GM18507 (cell line): Measurements from ENCODE around the gene SNUPN.
A peak's percentile ranks its signal among the peaks of the same experiment; 100 is the strongest.

Source experiments
- DNase-seq: peaks from one replicate; pipeline ENCODE4 v3.0.0; 2011; ENCODE audit warnings: low read depth; ENCODE audit not compliant: insufficient read length; ENCODE audit errors: extremely low spot score
- FAIRE-seq: peaks from 2 replicates; lab custom pipeline; 2011; peaks lifted over from hg19 to GRCh38; lab: Jason Lieb, UNC

Gene SNUPN

DNA sequence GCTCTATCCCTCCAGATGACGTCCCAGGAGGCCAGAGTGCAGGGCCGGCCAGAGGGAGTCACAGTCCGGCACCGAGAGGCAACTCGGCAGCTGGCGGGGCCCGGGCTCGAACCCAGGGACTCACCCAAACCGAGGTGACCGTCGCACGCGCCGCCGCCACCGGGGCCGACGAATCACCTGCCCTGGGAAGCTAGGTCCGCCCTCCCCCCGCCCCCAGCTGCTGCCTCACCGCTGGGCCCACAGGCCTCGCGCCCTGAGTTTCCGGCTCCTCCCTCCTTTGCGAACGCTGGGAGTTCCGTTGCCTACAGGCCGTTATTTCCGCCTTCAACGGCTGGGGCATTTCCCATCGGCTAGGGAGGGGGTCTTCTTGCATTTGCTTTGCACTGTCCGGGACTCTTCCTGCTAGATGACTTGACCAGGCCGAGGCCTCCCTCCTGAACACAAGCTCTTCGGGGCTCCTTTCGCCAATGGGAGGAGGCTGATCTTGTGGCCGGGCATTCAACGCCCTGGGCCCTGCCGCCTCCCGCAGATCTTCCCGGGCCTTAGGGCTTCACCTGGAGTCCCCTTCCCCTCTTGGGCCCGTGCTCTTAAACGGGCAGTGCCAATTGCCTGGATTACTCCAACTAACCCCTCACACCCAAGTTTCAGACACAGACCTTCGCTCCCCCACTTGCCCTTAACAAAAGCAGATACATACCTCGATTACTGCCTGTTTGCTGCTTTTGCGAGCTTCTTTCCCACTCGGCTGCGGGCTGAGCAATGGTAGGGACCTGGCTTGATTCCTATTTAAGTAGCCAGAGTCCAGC is at the start of gene SNUPN:
SNUPN (minus strand) TSS at position 184 of the 806 bp plus-strand sequence. CDS start 4,674 bp downstream, outside the sequence.
- peak; percentile 90 for FAIRE-seq
- peak; percentile 99 for DNase-seq

DNA sequence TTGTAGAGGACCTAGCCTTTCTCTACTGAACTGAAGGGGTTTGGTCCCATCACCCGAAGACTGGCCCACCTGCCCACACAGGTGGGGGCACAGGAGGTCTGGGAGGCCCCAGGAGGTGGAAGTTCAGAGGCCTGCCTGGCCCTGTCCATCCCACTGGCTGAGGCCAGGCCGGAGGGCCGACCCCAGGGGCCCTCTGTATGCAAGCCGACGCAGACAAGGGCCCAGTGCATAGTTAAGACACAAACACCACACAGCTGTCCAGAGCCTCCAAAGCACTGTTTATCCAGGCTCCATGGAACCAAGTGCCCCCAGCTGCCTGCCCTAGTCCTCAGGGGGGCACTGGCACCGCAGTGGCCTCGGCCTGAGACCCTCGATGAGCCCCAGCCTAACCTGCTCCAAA is 48.8 kb upstream of the SNUPN start:
- DNase-seq: no peak
- FAIRE-seq: no peak

DNA sequence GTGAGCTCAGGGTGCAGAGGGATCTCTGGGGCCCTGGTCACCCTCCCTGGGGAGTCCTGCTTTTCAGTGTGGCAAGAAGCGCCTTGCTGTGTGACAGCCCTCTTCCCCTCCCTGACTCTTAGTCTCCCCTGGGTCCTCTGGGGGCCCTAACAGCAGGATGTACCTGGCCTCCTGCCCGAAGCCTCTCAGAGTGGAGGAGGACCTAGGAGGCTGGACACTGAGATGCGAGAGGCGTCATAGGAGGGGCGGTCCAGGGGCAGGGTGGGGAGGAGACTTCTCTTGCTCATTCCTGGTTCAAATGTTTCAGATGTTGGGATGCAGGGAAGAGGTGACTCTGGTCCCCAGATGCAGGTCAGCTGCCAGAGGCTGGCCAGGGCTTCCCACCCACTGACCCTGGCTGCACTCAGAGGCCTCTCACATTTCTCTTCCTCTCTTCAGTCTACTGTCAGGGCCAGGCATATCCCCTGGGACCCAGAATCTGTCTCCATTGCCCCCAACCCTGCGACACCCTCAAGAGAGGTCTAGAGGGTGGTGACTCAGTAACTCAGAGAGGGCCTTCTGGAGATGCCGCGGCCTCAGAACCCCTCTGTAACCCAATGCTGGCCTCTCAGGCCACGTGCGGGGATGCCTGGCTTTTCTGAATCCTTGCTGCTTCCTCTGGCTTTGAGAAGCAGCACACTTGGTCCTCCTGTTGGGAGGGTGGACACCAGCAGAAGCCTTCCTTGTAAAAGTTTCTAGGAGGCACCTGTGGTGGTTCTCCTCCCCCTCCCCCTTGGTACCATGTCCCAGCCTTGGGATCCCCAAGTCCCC is 48.1 kb upstream of the SNUPN start:
- FAIRE-seq: no peak
- no peak for DNase-seq

DNA sequence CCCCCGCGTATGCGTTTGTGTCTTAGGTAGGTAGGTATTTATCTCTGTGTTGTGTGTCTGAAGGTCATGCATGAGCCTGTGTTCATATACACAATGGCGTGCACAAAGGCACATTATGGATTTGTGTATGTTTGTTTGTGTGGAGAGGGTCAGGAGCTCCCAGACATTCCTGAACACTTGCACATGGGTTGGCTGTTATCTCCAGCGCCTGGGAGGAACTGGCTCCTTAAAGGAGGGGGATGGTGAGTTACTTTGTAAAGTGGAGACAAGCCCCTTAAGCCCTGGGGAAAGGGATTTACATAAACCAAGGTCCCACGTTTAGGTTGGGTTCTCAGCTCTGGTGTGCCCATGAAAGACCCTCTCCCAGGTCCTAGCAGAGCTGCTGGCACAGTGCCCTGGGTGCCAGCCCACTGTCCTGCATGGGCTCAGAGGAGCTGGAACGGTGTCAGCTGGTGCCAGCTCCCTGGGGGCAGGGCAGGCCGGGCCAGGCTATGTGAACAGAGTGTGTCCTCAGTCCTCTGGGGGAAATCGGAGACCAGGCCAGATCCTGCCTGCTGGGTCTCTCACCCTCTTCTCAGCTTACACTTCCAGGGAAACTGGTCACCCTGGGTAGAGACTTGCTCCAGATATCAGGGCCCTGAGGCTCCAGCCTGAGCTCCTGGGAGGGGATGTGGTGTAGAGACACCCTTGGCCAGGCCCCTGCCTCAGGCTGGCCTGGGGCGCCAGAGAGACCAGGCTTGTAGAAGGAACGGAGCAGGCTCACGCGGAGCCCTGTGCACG is 47.3 kb upstream of the SNUPN start:
- no peak for FAIRE-seq
- no peak for DNase-seq

DNA sequence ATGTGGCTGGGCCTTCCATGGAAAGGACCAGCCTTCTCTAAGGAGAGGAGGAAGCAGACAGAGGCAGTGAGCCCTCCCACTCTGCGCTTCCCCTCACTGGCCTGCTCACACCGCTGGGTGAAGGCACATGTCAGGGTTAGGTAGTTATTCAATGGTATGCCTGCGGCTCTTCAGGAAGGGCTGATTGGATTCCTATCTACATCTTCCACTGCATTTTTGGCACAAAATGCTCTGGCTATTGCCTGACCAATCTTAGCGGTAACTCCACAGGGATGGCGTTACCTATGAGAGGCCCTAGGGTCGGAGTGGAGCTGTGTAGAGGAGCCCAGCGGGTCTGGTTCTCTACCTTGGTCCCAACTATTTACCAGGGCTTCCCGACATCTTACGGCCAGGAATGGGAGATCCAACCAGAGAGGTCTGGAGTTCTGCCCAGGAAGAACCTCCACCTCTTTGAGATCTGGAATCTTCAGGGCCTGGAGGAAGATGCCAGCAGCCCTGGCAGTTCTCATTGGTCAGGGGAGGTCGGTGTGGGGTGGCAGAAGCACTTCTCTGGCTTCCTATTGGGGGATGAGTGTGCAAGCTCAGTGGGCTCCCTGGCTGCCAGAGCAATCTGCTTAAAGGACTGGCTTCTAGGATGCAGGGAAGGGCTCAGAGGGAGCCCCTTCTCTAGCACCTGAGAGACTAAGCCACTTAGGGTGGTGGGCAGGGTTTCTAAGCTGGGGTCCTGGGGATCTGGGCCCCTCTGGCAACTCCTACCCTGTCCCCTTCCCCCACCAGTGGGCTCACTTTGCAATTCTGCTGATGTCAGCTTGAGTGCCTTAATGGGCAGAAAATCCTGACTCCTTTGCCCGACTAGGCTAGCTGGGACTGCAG is 46.4 kb upstream of the SNUPN start:
- no peak for DNase-seq
- no peak for FAIRE-seq

DNA sequence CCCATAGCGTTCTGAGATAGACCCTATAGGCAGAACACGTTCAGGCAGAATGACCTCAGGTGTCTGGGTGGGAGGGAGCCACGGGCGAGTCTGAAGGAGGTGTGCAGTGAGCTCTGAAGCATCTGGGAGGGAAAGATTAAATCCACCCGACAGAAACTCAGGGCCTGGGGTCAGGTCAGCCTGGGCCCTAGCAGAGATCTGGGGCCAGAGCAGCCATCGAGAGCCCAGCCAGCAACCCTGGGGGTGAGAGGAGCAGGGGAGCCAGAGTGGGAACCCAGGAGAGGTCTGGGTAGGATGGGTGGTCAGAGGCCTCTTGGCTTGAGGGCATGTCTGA is 44.3 kb upstream of the SNUPN start:
- FAIRE-seq: no peak

DNA sequence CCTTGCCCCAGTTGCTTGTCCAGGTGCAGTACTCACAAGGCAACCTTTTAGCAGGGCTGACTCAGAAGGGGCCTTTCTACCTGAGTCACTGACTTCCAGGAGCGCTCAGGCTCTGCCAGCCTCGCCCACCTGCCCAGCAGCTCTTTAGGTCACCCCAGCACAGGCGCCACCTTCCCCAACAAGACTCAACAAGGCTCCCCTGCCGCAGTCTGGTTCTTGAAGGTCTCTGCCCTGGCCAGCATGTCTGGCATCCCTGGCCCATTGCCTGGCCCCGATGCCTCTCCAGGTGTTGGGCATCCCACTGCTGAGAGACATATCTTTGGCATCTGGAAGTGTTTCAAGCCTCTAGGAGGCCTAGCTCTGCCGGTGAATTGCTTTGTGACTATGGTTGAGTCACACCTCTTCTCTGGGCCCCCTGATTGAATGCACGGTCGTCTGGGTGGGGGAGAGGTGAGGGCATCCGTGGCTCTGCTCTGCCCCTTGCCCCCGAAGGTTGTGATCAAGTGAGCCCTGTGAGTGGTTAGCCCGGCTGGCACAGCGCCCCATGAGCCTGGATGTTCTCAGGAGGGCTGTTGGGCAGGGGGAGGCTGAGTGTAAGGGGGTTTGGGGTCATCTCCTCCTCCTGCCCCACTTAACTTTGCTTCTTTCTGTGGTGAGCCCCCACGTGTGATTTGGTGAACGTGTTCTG is 43.8 kb upstream of the SNUPN start:
- DNase-seq (no peak), FAIRE-seq (no peak)

More for the DNA sequence above, 44.3 kb upstream of the SNUPN start:
- DNase-seq: no peak

DNA sequence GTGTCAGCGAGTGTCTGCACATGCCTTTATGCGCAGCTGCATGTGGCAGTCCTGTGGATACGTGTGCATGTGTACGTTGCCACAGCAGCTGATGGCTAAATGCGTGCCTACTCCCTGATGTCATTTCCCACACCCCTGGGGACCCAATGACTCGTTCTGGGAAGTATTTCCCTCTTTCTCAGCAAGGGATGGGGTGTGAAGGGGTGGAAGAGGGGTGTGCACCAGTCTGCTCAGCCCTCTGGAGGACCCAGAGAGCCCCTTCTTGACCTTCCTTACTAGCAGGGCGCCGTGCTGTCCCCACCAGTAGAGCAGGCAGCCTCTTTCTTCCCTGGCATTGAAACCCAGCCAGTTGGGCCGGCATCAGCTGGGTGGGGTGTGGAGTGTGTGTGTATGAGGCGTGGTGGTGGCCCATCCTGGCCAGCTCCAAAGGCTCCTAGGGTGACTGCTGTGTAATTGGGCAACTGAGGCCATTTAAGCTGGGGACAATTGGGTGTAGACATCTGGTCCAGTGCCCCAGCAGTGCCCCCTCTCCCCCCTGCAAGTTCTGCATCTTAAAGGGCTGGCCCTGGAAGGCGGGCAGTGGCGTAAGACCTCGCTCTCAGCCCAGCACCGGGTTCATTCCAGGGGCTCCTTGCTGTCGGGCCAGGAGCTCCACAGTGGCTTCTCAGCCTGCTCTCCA is 41.4 kb upstream of the SNUPN start:
- FAIRE-seq (no peak), DNase-seq (no peak)

DNA sequence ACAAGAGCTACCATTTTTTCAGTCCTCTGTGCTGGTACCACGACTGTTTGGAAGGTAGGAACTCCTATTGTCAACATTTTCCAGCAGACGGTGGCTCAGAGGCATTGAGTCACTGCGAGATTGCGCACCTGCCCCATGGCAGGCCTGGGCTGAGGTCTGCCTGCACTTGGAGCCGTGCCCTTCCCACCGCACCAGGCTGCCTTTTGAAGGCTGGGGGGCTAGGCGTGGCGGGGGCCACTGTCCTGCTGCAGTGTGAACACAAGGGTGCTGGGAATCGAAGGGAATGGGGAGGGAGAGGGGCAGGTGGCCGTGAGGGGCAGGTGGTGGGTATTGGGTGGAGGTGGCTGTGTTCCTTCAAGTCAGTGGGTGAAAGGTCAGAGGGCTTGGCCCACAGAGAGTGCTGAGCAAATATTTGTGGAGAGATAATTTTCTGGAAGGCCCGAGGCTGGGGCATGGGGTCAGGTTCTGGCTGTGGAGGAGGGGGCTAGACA is 38.5 kb upstream of the SNUPN start:
- FAIRE-seq: no peak
- DNase-seq: no peak

DNA sequence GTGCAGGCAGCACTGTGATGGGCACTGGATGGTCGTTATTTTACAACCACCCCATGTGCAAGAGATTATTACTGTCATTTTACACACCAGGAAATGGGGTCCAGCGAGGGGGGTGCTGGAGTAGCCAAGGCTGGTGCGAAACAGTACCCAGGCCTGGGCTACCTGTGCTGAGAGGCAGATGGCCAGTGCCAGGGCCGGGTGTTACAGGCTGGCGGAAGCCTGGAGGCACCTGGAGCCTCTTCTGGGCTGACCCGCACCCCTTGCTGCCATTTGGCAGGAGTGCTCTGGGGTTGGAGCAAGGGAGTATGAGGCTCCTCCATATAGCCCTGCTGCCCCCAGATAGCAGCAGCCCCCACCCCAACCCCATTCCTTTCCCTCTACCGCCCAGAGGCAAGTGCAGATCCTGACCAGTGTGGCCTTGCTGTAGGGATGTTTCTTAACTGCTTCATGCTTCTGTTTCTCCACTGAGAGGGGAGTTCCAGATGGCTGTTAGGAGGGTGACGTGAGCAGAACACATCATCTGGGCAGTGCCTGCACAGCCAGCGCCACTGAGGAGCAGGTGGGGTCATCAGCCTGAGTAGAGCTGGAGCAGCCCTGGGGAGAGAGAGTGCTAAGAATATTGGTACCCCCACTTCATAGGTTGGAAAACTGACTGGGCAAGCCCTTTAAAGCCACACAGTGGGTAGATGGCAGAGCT is 37.4 kb upstream of the SNUPN start:
- FAIRE-seq (no peak), DNase-seq (no peak)

DNA sequence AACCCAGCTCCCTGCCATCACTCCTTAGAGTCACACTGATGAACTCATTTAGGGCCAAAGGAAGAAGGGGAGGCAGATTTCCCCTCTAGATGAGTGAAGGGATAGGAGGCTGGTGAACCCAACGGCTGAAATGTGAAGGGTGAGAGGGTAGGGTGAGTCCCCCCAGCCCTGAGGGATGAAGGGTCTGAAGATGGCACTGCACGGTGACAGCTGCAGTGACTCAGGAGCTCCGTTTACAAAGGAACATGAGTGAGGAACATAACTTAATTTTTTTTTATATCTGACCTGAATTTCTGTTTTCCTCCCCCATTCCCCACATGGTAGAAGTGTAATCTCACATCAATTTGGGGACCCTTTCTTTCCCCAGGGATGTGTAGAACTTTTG is 36.2 kb upstream of the SNUPN start:
- FAIRE-seq: no peak
- DNase-seq: no peak

DNA sequence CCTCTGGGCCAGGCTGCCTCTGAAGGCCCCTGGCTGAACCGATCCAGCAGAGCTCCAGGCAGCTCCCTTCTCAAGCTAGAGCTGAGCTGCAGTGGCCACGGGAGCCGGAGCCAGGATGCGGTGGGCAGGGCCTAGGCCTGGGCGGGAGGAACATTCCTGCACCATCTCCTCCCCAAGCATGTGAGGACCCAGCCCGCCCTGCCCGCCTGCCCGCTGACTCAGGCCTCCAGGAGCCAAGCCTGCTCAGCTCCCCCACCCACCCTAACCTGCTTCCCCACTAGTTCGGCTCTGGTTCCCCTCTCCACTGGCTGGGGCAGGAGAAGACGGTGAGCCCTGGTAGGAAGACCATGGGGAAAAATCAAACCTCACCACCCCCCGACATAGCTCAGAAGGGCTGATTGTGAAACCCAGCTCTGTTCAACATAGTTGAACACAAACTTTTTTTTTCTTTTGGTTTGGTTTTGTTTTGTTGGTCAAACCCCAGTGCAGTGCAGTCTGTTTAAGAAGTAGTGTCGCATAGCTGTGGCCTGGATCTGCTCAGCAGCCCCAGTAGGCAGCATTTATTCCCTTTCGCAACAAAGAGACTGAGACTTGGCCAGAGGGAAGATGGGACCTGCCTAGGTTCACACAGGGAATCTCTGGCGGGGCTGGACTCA is 35.7 kb upstream of the SNUPN start:
- DNase-seq (no peak), FAIRE-seq (no peak)

DNA sequence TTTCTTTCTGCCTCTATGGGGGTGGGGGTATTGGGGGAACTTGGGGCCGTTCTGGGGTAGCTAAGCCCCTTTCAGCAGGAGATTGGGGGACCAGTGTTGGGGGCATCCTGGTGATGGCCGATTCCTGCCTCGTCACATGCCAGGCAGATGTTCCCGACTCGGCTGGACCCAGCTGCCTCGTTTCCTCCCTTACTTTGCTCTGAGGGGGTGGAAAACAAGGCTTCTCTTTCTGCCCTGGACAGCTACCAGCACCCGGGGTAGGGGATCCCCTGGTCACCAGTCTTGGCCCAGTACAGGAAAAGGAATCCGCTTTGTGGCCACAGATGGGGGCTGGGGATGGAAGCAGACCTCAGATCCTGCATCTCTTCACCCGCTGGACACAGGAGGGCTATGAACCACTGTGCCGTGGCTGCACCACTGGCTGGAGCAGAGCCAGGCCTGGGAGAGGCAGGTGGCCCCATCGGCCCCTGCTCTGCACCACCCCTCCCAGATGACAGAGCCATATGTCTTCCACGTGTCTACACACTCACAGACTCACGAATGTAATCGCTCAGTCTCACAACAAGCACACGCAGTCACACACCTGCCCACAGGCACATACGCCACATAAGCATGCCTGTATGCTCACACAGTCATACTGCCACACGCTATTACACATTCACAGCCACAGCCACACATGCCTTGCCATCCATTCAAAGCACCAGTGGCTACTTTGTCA is 34.6 kb upstream of the SNUPN start:
- DNase-seq: no peak
- FAIRE-seq: no peak

DNA sequence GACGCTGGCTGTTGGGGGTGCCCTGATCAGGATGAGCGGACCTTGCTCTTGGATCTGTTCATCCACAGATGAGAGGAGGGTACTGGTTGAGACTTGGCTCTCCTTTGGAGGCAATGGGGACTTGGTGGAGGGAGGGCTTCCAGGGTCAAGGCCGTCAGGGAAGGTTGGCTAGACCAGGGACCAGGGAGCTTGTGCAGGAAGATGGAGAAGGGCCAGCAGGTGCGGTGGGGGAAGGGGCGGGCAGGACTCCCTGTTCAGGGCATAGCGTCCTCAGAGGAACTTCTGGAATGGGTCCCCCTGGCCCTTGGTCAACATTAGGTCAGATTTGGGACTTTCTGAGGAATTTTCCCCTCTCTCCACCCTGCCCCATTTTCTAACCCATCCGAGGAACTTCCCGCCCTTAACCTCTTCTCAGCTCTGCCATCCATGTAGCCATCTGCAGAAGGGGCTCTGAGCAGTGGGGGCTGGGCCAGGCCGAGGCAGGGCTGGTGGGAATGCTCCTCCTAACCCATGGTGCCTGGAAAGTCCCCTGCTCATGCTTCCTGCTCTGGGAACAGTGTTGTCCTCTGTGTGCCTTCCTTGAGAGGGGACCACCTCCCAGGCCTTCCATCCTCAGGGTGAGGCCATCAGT is 33.7 kb upstream of the SNUPN start:
- FAIRE-seq: no peak
- no peak for DNase-seq

DNA sequence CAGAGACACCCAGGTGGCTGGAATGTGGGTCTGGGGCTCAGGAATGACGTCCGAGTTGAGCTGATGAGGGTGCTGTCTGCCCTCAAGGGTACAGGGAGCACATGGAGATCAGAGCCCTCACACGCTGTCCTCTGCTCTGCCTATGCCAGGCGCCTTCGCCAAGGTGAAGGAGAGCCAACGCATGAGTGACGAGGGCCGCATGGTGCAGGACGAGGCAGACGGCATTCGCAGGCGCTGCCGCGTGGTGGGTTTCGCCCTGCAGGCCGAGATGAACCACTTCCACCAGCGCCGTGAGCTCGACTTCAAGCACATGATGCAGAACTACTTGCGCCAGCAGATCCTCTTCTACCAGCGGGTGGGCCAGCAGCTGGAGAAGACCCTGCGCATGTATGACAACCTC is 31.3 kb upstream of the SNUPN start:
- FAIRE-seq (no peak), DNase-seq (no peak)

DNA sequence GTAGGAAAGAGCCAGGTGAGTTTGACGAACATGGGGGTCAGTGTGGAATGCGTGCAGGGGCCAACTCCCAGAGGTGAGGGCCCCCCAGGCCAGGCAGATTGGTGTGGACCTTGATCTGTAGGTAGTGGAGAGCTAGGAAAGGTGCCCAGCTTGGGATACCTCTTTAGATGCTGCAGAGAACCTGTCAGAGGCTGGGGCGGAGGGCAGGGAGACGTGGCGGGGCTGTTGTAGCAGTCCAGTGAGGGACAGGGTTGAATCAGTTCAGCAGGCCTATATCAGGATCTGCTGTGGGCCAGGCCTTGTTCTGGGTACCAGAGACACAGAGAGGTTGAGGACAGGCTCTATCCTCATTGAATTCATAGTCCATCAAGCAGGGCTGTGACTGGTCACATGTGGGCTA is 30.8 kb upstream of the SNUPN start:
- FAIRE-seq: no peak
- DNase-seq: no peak
